GM19467 (cell line): ENCODE data around the gene FBRSL1.
"Not testable (repeated sequence)": the region's sequence is repeated elsewhere in the genome, so short reads cannot be mapped to it uniquely, and the experiment has no call there.

Experiments
- ATAC-seq: cut with Tn5 transposase; IDR thresholded peaks from one replicate; pipeline ENCODE4 v1.9.1; 2021; ENCODE audit warnings: mild to moderate bottlenecking, moderate library complexity; ENCODE audit not compliant: unreplicated experiment

The FBRSL1 gene

DNA sequence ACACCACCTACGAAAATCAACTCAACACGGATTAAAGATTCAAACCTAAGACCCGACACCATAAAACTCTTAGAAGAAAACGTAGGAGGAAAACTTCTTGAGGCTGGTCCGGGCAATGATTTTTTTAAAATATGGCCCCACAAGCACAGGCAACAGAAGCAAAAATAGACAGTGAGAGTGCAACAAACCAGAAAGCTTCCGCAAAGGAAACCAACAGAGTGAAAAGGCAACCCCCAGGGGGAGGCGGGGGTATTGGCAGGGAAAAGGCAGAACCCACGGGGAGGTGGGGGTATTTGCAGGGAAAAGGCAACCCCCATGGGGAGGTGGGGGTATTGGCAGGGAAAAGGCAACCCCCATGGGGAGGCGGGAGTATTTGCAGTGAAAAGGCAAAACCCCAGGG, 20.5 kb upstream of the FBRSL1 start:
- no peak for ATAC-seq

GRCh38 chr12:132470397-132470796, 19.6 kb upstream of the FBRSL1 start:
- no peak for ATAC-seq

DNA sequence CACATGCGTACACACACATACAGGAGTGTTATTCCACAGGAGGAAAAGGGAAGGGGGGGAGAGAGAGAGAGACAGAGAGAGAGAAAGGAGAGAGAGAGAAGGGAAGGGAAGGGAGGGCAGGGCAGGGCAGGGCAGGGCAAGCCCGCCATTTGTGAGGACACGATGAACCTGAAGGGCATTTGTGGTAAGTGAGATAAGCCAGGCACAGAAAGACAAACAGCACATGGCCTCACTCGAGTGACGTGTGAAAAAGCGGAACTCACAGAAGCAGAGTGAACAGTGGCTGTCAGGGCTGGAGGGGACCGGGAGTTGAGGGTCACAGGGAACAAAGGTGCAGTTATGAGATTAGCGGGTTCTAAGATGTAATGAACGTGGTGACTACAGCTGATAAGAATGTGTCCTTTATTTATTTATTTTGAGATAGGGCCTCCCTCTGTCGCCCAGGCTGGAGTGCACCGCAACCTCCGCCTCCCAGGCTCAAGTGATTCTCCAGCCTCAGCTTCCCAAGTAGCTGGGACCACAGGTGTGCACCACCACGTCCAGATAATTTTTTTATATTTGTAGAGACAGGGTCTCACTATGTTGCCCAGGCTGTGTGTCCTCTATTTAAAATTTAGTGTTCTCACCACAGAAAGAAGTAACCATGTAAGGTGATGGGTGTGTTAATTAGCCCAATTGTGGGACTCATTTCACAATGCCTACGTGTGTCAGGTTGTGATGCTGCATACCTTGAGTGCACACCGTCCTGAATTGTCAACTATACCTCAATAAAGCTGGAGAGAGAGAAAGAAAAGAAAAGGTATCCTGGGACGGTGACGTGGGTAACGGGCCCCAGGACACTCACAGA, 18.7 kb upstream of the FBRSL1 start:
- no peak for ATAC-seq

DNA sequence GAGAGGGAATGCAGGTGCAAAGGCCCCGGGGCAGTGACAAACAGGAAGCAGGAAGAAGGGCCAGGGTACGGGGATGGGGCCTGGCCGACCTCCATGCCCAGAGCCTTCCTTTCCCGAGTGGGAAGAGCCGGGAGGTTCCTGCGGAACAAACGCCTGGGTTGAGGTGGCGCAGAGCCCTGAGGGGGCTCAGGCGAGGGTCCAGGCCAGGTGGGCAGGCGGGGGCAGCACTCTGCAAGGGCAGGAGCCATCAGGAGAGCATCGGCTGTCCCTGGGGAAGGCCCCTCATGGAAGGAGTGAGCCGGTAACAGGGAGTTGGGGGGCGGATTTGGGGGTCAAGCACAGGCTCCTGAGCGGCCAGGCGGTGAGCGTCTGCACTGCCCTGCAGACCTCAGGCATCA, 18.1 kb upstream of the FBRSL1 start:
- no peak for ATAC-seq

GRCh38 chr12:132472386-132472785, 17.6 kb upstream of the FBRSL1 start:
- ATAC-seq = no peak

GRCh38 chr12:132474237-132474741, 15.7 kb upstream of the FBRSL1 start:
- ATAC-seq = no peak

GRCh38 chr12:132474799-132475303, 15.1 kb upstream of the FBRSL1 start:
- ATAC-seq = not testable (repeated sequence)

DNA sequence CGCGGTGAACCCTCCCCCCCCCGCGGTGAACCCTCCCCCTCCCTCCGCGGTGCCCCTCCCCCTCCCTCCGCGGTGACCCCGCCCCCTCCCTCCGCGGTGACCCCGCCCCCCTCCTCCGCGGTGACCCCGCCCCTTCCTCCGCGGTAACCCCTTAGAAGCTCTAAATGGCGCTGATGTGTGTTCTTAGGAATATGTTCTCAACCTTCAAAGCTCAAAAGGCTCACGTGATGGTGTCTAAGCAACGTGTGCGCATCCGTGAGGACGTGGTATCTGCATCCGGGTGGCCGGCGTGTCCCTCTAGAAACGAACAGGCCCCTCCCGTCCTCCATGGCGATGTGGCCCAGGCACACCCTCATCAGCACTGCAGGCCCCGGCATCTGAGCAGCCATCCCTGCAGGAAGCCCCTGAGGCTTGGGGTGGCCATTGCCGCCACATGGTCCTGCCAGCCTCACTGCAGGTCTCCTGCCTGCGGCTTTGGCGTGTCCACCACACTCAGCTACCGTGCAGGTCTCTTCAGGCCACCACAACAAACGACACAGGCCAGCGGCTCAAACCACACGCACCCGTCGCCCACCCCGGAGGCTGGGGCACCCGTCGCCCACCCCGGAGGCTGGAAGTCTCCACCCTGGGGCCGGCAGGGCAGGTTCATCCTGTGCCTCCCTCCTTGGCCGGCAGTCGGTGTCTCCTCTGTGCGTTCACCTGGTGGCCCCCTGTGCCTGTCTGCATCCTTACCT, 14.5 kb upstream of the FBRSL1 start:
- no peak for ATAC-seq

GRCh38 chr12:132476038-132476414, 13.9 kb upstream of the FBRSL1 start:
- ATAC-seq = no peak

DNA sequence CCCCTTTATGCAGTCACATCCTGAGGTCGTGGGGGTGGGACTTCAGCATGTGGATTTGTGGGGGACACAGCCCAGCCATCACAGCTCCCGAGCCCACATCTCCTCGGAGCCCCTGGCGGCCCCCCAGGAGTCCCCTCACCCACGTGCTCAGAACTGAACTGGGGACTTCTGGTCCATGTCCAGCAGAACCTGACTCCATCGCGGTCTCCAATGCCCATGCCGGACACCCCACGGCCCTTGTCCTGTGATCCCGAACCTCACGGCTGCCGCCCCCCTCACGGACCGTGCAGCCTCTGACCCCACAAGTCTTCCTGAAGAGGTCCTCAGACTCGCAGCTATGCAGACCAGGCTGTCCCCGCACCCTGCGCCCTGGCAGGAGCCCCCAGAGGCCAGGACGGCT, 13.5 kb upstream of the FBRSL1 start:
- no peak for ATAC-seq

DNA sequence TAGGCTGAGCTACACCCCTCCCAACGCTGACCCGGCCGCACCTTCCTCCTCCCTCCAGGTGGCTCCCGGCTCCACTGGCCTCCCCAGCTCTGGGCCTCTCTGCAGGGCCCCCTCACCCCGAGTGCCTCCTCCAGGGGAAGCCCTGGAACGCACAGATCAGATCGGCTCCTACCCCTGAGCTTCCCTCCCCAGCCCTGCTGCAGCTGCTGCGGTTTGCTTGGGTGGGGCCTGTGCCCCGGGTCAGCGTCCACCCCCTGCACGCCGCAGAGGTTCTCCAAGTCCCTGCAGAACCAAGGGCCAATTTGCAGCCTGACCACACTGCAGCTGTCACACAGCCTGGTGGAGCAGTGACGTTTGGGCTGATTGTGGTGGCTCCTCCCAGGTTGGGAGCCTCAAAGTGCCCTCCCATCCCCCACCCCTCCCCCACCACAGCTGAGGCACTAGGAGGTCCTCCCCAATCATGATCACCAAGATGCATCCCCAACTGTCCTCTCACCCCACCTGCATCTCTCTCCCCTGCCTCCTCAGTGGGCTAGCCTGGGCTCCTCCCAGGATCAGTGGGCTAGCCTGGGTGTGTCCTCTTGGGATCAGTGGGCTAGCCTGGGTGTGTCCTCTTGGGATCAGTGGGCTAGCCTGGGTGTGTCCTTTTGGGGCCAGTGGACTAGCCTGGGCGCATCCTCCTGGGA, 12.8 kb upstream of the FBRSL1 start:
- no peak for ATAC-seq

GRCh38 chr12:132477703-132478432, 12.1 kb upstream of the FBRSL1 start:
- ATAC-seq = no peak

- ATAC-seq = no peak
Observed at GRCh38 chr12:132478433-132478803, 11.5 kb upstream of the FBRSL1 start.

- ATAC-seq = no peak
Observed at GRCh38 chr12:132478845-132479244, 11.1 kb upstream of the FBRSL1 start.

DNA sequence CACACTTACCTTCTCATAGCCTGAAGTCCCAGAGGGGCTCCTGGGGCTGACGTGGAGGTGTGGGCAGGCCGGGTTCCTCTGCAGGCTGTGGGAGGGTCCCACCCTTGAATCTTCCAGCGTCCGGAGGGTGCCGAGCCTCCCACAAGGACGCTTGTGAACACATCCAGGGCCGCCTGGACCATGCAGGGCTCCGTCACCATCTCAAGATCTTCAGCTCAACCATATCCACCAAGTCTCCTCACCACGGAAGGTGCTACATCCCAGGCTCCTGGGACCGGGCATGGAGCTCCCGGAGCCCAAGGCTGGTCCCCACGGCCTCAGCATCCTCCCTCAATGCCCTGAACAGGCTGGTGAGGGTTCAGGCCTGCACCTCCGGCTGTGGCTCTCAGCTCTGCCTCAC, 10.7 kb upstream of the FBRSL1 start:
- ATAC-seq = no peak

DNA sequence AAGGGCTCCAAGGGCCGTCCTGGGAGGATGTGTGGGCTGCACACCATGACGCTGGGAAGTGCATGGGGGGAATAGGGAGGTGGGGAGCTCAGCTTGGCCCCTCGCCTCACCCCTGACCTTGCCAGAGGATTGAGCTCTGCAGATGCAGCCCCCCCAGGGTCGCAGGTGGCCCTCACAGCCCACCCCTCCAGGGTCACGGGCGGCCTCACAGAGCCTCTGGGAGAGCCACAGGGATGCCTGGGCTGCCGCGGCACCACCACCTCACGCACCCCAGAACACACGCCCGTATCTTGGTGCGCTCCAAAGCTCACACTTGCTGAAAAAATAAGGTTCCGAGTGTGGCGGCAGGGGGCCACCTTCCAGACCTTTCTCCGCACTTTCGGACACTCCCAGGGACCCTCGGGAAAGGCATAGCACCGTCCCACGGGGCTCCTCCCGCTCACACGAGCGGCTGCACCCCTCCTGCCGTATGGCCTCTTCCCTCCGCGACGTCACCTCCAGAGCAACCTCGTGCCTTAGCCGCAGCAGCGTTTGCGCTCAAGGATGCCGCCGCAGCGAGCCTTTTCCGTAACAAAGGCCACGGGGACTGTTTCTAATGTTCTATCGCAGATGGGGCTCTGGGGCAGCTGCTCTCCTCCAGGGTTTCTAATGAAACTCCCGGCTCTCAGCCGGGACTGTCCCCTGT, 9.9 kb upstream of the FBRSL1 start:
- ATAC-seq = no peak

DNA sequence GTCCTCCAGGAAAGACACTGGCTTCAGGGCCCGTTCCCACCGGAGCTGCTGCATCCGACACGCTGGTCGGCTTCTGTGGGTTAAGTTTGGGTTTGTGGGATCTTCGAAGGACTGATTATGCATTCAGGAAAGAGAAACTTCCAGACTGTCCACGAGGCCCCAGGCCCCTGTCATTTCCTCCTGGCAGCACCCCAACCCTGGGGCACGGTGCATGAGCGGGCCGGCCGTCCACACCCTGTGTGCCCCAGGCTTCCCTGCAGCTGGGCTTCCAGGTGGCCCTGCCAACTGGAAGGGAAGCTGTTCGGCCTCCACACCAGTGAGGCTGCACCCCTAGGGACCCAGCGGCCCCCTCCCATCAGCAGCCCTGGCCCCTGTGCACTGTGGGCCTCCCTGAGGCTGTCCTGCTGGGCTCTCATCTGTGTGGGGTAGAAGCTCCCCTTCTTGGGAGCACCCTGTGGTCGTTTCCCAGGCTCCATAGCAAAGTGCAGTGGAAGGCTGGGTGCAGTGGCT, 9.3 kb upstream of the FBRSL1 start:
- no peak for ATAC-seq

GRCh38 chr12:132481345-132481744, 8.6 kb upstream of the FBRSL1 start:
- ATAC-seq = no peak

DNA sequence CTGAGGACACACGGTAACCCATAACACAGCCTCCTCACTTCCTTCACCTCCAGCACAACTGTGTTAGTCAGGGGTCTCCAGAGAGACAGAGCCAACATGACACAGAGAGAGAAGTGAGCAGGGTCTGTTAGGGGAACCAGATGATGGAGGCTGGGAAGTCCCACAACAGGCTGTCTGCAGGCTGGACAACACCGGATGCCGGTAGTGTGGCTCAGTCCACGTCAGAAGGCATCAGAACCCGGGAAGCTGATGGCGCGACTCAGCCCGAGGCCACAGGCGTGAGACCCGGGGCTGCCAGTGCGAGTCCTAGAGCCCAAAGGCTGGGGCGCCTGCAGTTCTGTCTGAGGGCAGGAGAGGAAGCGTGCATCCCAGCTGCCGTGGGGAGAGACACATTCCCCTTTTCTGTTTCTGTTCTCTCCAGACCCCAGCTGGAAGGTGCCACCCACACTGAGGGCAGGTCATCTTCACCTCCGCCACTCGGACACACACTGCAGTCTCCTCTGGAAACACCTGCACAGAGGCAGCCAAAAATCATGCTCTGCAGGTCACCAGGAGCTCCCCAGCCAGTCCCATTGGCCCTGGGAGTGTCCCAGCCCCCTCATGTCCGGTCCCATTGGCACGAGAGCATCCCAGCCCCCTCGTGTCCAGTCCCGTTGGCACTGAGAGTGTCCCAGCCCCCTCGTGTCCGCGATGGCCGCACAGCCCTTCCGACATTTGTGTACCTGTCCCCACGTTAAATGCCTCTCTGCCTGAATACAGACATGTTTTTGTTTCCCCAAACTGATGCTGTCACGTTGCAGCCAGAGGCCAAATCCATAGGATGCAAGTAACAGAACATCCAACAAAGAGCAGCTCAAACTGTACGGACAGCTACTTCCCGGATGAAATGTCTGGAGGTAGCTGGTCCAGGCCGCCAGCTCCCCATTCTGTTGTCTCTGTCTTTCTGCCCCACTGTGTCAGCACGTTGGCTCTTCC, 7.9 kb upstream of the FBRSL1 start:
- no peak for ATAC-seq
